A673 (cell line): Measurements from ENCODE around the gene MAP7. TPM values are rescaled to one million over a fixed set of nuclear protein-coding genes. Genes with fewer than 3 reads are reported as not detected.

Experiments used
- BruUV-seq: library from RNA; stranded (reverse); fragments of 400-500 nt; replicated peaks from 2 replicates; lab custom pipeline; 2021; lab: Mats Ljungman, UMichigan
- CTCF ChIA-PET: fragments of 300-600 bp; sonication (Branson Sonifier 250); formaldehyde crosslinking; loops from one replicate; lab custom pipeline; 2022; ENCODE audit warnings: antibody characterized with exemption; lab: Charles Lee
- POLR2A ChIA-PET: fragments of 300-600 bp; sonication (Branson Sonifier 250); formaldehyde crosslinking; loops from one replicate; lab custom pipeline; 2022; ENCODE audit warnings: antibody characterized with exemption; ENCODE audit not compliant: low non-redundant PET; lab: Charles Lee
- DNase-seq: peaks from one replicate; pipeline ENCODE4 v3.0.0-alpha.2; 2015; ENCODE audit warnings: low spot score
- H3K27ac ChIP-seq: fragments of 200-600 bp; sonication (generic); 2 replicates; pipeline ENCODE4 v1.5.1; 2016; ENCODE audit warnings: mixed run types, low read depth, mild to moderate bottlenecking, mixed read lengths, antibody characterized with exemption, low read length; ENCODE audit not compliant: poor library complexity, severe bottlenecking
- H3K27me3 ChIP-seq: fragments of 200-600 bp; sonication (generic); replicated peaks from 2 replicates; pipeline ENCODE4 v1.6.1; 2017; ENCODE audit warnings: mixed run types, low read depth, mild to moderate bottlenecking, mixed read lengths, antibody characterized with exemption, low read length; ENCODE audit not compliant: insufficient read depth, poor library complexity
- H3K36me3 ChIP-seq: fragments of 200-600 bp; sonication (generic); 2 replicates; pipeline ENCODE4 v1.6.1; 2016; ENCODE audit warnings: mixed run types, mild to moderate bottlenecking, mixed read lengths, antibody characterized with exemption, low read length; ENCODE audit not compliant: insufficient read depth, poor library complexity, severe bottlenecking
- H3K4me1 ChIP-seq: fragments of 200-600 bp; sonication (generic); 2 replicates; pipeline ENCODE4 v1.6.1; 2017; ENCODE audit warnings: mixed run types, mild to moderate bottlenecking, mixed read lengths, antibody characterized with exemption, low read length; ENCODE audit not compliant: insufficient read depth, poor library complexity, severe bottlenecking
- H3K4me3 ChIP-seq: fragments of 200-600 bp; sonication (generic); 2 replicates; pipeline ENCODE4 v1.5.1; 2016; ENCODE audit warnings: low read depth, mixed run types, mild to moderate bottlenecking, mixed read lengths, low read length; ENCODE audit not compliant: poor library complexity, severe bottlenecking
- H3K9me3 ChIP-seq: fragments of 200-600 bp; sonication (generic); 2 replicates; pipeline ENCODE4 v1.6.1; 2016; ENCODE audit warnings: mixed run types, low read depth, mild to moderate bottlenecking, mixed read lengths, antibody characterized with exemption, low read length; ENCODE audit not compliant: poor library complexity, severe bottlenecking
- CTCF ChIP-seq: fragments of 300-800, 200-600 bp; sonication (generic); conservative IDR thresholded peaks from 2 replicates; pipeline ENCODE4 v1.5.1; 2017; ENCODE audit warnings: low read depth, mild to moderate bottlenecking, antibody characterized with exemption, low read length, moderate library complexity, mixed read lengths
- EZH2 ChIP-seq: fragments of 200-600 bp; sonication (generic); IDR thresholded peaks from 2 replicates; pipeline ENCODE4 v1.6.1; 2017; ENCODE audit warnings: borderline replicate concordance, low read depth, mild to moderate bottlenecking, mixed read lengths, antibody characterized with exemption, low read length; ENCODE audit not compliant: poor library complexity, severe bottlenecking
- intact Hi-C: fragments of 100-400 bp; cut with micrococcal nuclease; formaldehyde crosslinking; loops from one replicate; pipeline ENCODE4 v1.10.0; 2022; ENCODE audit not compliant: unreplicated experiment
- total RNA-seq: library from RNA; stranded (reverse); gene quantifications from 2 replicates; pipeline ENCODE4 v1.2.3, GENCODE V29; 2021

MAP7 gene
- total RNA-seq, 1 experiment from 2014 or later: 0.09 TPM

- no TSS peak for BruUV-seq
- TF ChIP-seq EZH2: no peak
- TF ChIP-seq CTCF: no peak
- no peaks in the 10 kb centered on the region for H3K36me3 ChIP-seq
- intact Hi-C loops: no loop called here
- H3K27ac ChIP-seq: no peak overlapping the region
- H3K9me3 ChIP-seq: peaks cover 2% of the 10 kb centered on the region
- peaks cover 4% of the 10 kb centered on the region for H3K4me1 ChIP-seq
- ChIA-PET CTCF (interaction anchor here (0.5 kb wide), 1 partner anchor 18 kb away, joined by 4 read pairs; no protein-coding TSS in a partner anchor), POLR2A (no interaction called here)
- H3K27me3 ChIP-seq: no peaks in the 10 kb centered on the region
- H3K4me3 ChIP-seq: no peak overlapping the region
- no peak for DNase-seq
Measured at GRCh38 chr6:136566007-136566487, 15.8 kb upstream of the MAP7 start.

- no peaks in the 10 kb centered on the region for H3K9me3 ChIP-seq
- intact Hi-C loops: no loop called here
Measured at GRCh38 chr6:136564180-136564579, 14.0 kb upstream of the MAP7 start.

GRCh38 chr6:136563386-136564152 is 13.3 kb upstream of the MAP7 start:
- Histone ChIP-seq H3K27ac (no peak overlapping the region), H3K27me3 (no peaks in the 10 kb centered on the region), H3K9me3 (no peaks in the 10 kb centered on the region), H3K36me3 (no peaks in the 10 kb centered on the region), H3K4me1 (peaks cover 4% of the 10 kb centered on the region), H3K4me3 (no peak overlapping the region)
- no TSS peak for BruUV-seq
- no peak for DNase-seq
- intact Hi-C loops: no loop called here
- ChIA-PET CTCF (interaction anchor here (0.7 kb wide), 1 partner anchor 155 kb away, joined by 7 read pairs; no protein-coding TSS in a partner anchor), POLR2A (interaction anchor here (0.7 kb wide), 1 partner anchor 166 kb away, joined by 19 read pairs; no protein-coding TSS in a partner anchor)
- TF ChIP-seq EZH2 (no peak), CTCF (no peak)

More at GRCh38 chr6:136564180-136564579, 14.0 kb upstream of the MAP7 start:
- Histone ChIP-seq H3K27ac (no peak overlapping the region), H3K4me3 (no peak overlapping the region), H3K4me1 (peaks cover 4% of the 10 kb centered on the region), H3K27me3 (no peaks in the 10 kb centered on the region), H3K36me3 (no peaks in the 10 kb centered on the region)
- BruUV-seq: no TSS peak
- DNase-seq: no peak
- POLR2A ChIA-PET: no interaction called here
- CTCF ChIA-PET: no interaction called here
- no peak for TF ChIP-seq CTCF
- TF ChIP-seq EZH2: no peak
